ENCODE results near the gene JPT2.

The JPT2 gene

DNA sequence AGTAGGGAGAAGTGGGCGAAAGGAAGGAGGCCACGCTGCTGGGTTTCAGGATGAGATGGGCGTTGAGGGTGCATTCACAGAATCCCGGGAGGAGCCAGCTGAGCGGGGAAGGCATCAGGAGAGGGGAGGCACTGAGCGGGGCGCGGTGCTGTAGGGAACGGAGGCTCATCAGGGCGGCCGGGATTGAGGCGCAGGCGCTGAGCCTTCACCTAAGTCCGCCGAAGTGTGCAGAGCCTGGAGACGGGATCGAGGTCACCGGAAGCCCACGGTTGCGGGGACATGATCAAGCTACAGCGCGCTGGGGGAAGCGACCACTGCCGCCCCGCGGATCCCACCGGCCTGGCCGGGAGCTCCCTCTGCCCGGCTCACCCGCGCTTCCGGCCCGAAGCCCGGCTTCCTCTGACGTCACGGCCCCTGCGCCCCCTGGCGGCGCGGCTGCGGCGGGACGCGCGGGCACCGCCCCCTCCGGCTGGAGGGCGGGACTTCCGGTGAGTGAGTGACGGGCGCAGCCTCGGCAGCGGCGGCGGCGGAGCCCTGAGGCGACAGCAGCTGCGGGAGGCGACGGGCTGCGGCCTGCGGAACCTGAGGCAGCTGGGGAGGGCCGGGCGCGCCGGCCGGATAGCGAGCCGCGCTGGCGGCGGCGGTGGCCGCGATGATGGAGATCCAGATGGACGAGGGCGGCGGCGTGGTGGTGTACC is 27.8 kb downstream of the JPT2 start, which contains the start of gene MAPK8IP3:
TSS of gene MAPK8IP3 (plus strand) at position 508 of the 698 bp plus-strand sequence. CDS start at position 653, 145 bp downstream.
- peak within 1 kb of the TSS; percentile 86 for H3K4me3 ChIP-seq
- peak within 1 kb of the TSS; percentile 70 to 87 for H3K27ac ChIP-seq
- peak; percentile 87 for TF ChIP-seq CTCF (IDR thresholded peaks at IDR 0.05)
- peak; percentile 93 for DNase-seq (ENCODE audit: low spot score)

DNA sequence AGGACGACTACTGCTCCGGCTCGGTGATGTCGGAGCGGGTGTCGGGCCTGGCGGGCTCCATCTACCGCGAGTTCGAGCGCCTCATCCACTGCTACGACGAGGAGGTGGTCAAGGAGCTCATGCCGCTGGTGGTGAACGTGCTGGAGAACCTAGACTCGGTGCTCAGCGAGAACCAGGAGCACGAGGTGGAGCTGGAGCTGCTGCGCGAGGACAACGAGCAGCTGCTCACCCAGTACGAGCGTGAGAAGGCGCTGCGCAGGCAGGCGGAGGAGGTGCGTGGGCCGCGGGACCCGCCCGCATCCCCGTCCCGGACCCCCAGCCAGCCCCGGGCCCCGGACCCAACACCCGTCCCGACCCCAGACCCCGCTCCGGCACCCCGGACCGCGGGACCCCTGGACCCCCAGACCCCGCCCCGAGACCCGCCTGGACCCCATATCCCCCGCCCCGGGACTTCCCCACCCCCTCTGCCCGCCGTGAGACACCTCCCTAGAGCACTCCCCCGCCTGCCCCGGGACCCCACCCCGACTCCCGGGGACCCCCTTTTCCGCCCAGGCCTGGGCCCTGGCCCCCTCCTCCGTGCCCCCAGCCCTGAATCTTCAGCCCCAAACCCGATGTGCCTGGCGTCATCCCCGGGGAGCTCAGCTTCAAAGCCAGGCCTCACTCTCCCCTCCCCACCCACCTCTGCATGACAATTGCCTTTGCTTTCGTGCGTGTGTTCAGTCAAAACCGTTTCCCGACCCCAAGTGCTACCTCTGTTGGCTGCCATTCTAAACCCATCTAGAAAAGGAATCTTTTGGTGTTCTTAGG is 28.5 kb downstream of the JPT2 start:
- peak overlapping the region; percentile 86 for H3K4me3 ChIP-seq
- peak overlapping the region; percentile 70 to 87 for H3K27ac ChIP-seq
- no peak for DNase-seq (ENCODE audit: low spot score)
- no peak for TF ChIP-seq CTCF (IDR thresholded peaks at IDR 0.05)

GRCh38 chr16:1707193-1707790 is 29.2 kb downstream of the JPT2 start:
- DNase-seq (ENCODE audit: low spot score) = no peak
- Histone ChIP-seq H3K4me3 (peak overlapping the region; percentile 86), H3K27ac (peak overlapping the region; percentile 70 to 87)
- no peak for TF ChIP-seq CTCF (IDR thresholded peaks at IDR 0.05)

DNA sequence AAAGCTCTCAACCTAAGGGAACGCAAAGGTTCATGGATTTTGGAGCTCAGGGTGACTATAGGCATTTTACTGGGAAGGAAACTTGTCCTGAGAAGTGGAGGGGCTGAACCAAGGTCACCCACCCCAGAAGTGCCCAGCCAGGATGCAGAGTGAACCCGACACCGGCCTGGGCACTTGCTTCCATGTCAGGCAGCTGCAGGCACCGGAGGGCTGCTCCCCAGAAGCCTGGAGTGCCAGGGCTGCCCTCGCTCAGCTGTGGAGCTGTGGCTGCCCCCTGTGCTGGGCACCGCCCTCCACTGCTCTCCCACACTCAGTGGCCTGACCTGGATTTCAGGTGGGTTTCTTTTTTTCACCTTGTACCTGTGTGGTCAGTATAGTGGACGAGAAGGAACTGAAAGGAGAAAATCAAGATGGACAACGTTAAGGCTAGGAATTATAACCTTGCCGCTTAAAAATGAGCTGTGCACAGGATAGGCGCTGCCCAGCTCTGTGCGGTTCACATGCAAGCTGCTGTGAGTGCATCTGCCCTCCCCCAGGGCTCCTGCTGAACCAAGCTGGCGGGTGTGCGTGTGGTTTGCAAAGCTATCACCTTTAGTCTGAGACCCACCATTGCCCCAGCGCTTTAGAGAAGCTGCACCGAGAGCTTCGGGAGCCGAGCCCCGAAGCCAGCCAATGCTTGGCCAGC is 30.1 kb downstream of the JPT2 start:
- DNase-seq (ENCODE audit: low spot score) = no peak
- TF ChIP-seq CTCF (IDR thresholded peaks at IDR 0.05) = no peak
- Histone ChIP-seq H3K27ac (no peak overlapping the region), H3K4me3 (peak overlapping the region; percentile 86)

DNA sequence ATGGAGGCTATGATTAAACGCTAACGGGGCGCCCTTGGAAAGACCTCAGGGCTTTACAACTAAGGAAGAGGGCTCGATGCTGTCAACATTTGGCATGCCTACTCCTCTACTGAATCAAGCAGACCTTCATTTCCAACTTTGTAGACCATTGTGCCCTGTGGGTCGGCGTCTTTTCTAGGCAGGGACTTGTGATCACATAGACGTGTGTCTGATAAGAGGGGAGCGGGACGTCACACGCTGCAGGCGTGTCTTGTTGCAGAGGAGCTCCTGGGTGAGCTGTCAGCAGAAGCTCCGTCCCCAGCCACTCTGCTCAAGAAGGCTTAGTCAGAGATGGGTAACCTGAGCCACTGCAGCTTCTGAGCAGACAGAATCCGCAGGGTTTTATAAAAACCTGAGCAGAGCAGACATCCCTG is 30.7 kb downstream of the JPT2 start:
- Histone ChIP-seq H3K27ac (no peak overlapping the region), H3K4me3 (peak overlapping the region; percentile 0)
- no peak for TF ChIP-seq CTCF (IDR thresholded peaks at IDR 0.05)
- no peak for DNase-seq (ENCODE audit: low spot score)

DNA sequence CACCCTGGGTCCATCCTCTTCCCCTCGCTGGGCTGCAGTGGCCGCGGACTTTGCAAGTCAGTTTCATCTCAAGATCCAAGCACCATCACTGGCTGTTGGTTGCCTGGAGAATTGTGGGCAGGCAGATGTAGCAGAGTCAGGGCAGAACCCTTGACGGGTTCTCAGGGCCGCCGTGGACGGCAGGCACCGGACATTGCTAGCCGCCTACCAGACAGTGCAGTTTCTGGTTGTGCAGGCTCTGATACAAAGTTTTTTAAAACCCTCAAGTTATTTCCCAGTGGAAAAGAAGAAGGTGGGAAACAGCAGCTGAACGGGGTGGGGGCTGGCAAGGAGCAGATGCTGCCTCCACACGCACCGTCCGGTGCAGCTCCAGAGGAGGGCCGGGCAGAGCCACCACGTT is 31.3 kb downstream of the JPT2 start:
- peak overlapping the region; percentile 0 for H3K4me3 ChIP-seq
- no peak for DNase-seq (ENCODE audit: low spot score)
- no peak for TF ChIP-seq CTCF (IDR thresholded peaks at IDR 0.05)
- no peak overlapping the region for H3K27ac ChIP-seq
